Peyer's patch (tissue), 4 donors: ENCODE measurements around the gene TERT.

Source experiments
- CTCF ChIP-seq, 6 experiments: fragments of 450-650 bp in 4 of 6; fragments of 200-600 bp in 2 of 6; sonication (generic) in 1 of 6; IDR thresholded peaks; one replicate each; pipeline ENCODE4 v1.5.1; 2017 to 2019; ENCODE audit warnings: antibody characterized with exemption in 6 of 6, mild to moderate bottlenecking in 3 of 6, moderate library complexity in 1 of 6
- POLR2A ChIP-seq, 2 donors: fragments of 450-650 bp; IDR thresholded peaks; one replicate each; pipeline ENCODE4 v1.5.1; 2017; ENCODE audit warnings: antibody characterized with exemption in 2 of 2, mild to moderate bottlenecking in 2 of 2, moderate library complexity in 2 of 2

GRCh38 chr5:1231354-1231905 lies 63.4 kb downstream of the TERT start:
- TF ChIP-seq CTCF (IDR thresholded peaks at IDR 0.05) (no peak), POLR2A (IDR thresholded peaks at IDR 0.05) (no peak)
